HepG2 (cell line): Measurements from ENCODE around the gene ERICH6. TPM values are rescaled to one million over a fixed set of nuclear protein-coding genes. Genes with fewer than 3 reads are reported as not detected.

Experiments
- ATAC-seq: fragments of 200-7000 bp; cut with Tn5 transposase; 3 replicates; pipeline ENCODE4 v1.9.1; 2020; ENCODE audit warnings: mild to moderate bottlenecking, moderate library complexity
- BruUV-seq: library from RNA; stranded (reverse); fragments of 400-500 nt; replicated peaks from 2 replicates; lab custom pipeline; 2021; lab: Mats Ljungman, UMichigan
- CTCF ChIA-PET: fragments of 300-600 bp; formaldehyde crosslinking; extraction: SDS; loops from one replicate; lab custom pipeline; 2021; ENCODE audit warnings: low total read pairs, inconsistent platforms, low intra/inter-chr PET ratio; lab: Yijun Ruan, JAX
- POLR2A ChIA-PET: fragments of 350-600 bp; sonication (Branson Sonifier 250); formaldehyde crosslinking; loops from one replicate; lab custom pipeline; 2020; ENCODE audit warnings: antibody characterized with exemption, inconsistent platforms; lab: Yijun Ruan, JAX
- DNase-seq: peaks from one replicate; pipeline ENCODE4 v3.0.0-alpha.2; 2015; ENCODE audit warnings: low spot score
- FAIRE-seq: peaks from 3 replicates; lab custom pipeline; 2011; peaks lifted over from hg19 to GRCh38; lab: Jason Lieb, UNC
- H2AFZ ChIP-seq: one replicate; pipeline ENCODE4 v1.6.1; 2011; ENCODE audit warnings: low read length, inconsistent platforms
- H3K27ac ChIP-seq: fragments of 300-600 bp; 3 replicates; pipeline ENCODE4 v1.8.0; 2011; ENCODE audit warnings: mixed run types, mild to moderate bottlenecking, mixed read lengths, low read length, inconsistent platforms; ENCODE audit not compliant: insufficient read depth; ENCODE audit errors: extremely low read length
- H3K27me3 ChIP-seq, 2 experiments: fragments of 200-600 bp in 1 of 2; 2 replicates in 1 of 2; 3 replicates in 1 of 2; pipeline versions ENCODE4 v1.6.0 to v1.8.0; 2011; ENCODE audit warnings: low read length in 2 of 2, mild to moderate bottlenecking in 2 of 2, moderate library complexity in 2 of 2, inconsistent platforms in 1 of 2; ENCODE audit not compliant: insufficient read depth in 2 of 2, control insufficient read depth in 1 of 2
- H3K36me3 ChIP-seq, 2 experiments: fragments of 200-600 bp in 1 of 2; replicated peaks in 1 of 2; 2 replicates in 1 of 2; 3 replicates in 1 of 2; pipeline versions ENCODE4 v1.5.1 to v1.8.0; 2011; ENCODE audit warnings: low read length in 2 of 2, inconsistent platforms in 1 of 2; ENCODE audit not compliant: insufficient read depth in 2 of 2, control insufficient read depth in 1 of 2
- H3K4me1 ChIP-seq: 2 replicates; pipeline ENCODE4 v1.5.1; 2012; ENCODE audit warnings: low read length, inconsistent platforms; ENCODE audit not compliant: insufficient read depth
- H3K4me2 ChIP-seq: 2 replicates; pipeline ENCODE4 v1.6.0; 2011; ENCODE audit warnings: low read depth, low read length, inconsistent platforms
- H3K4me3 ChIP-seq, 3 experiments: fragments of 200-600 bp in 1 of 3; sonication (generic), shearing (Covaris generic) in 1 of 3; replicated peaks in 1 of 3; 2 replicates each; pipeline ENCODE4 v1.5.1; 2011 to 2016; ENCODE audit warnings: low read length in 3 of 3, inconsistent platforms in 2 of 3, low read depth in 2 of 3, mild to moderate bottlenecking in 2 of 3, control low read depth in 1 of 3, mixed read lengths in 1 of 3; ENCODE audit not compliant: insufficient read depth in 1 of 3
- H3K79me2 ChIP-seq: one replicate; pipeline ENCODE4 v1.6.1; 2011; ENCODE audit warnings: low read length, inconsistent platforms; ENCODE audit not compliant: insufficient read depth
- H3K9ac ChIP-seq: 2 replicates; pipeline ENCODE4 v1.6.0; 2011; ENCODE audit warnings: mild to moderate bottlenecking, low read depth, low read length, inconsistent platforms; ENCODE audit not compliant: insufficient read depth
- H3K9me3 ChIP-seq: 2 replicates; pipeline ENCODE4 v1.5.1; 2012; ENCODE audit warnings: mild to moderate bottlenecking, low read length
- H4K20me1 ChIP-seq: 2 replicates; pipeline ENCODE4 v1.6.0; 2011; ENCODE audit warnings: inconsistent platforms, mild to moderate bottlenecking, low read length, moderate library complexity; ENCODE audit not compliant: insufficient read depth
- ARNT ChIP-seq: fragments of 450-650 bp; IDR thresholded peaks from 2 replicates; pipeline ENCODE4 v1.6.1; 2017
- ELF1 ChIP-seq: sonication (generic); formaldehyde crosslinking; IDR thresholded peaks from 2 replicates; pipeline ENCODE4 v1.4.0; 2020; ENCODE audit warnings: missing genetic modification reagents
- HNRNPLL ChIP-seq: fragments of 200-400 bp; formaldehyde crosslinking; IDR thresholded peaks from 2 replicates; pipeline ENCODE4 v1.6.1; 2017; ENCODE audit warnings: mild to moderate bottlenecking, low read depth, low read length; ENCODE audit not compliant: poor library complexity, severe bottlenecking
- IKZF4 ChIP-seq: sonication (generic); formaldehyde crosslinking; IDR thresholded peaks from 2 replicates; pipeline ENCODE4 v1.5.1; 2020; ENCODE audit warnings: borderline replicate concordance, mild to moderate bottlenecking, low read depth, missing genetic modification reagents; ENCODE audit errors: not compliant biosample characterization
- KLF12 ChIP-seq: sonication (generic); formaldehyde crosslinking; IDR thresholded peaks from 2 replicates; pipeline ENCODE4 v1.4.0; 2020; ENCODE audit warnings: missing genetic modification reagents, borderline replicate concordance
- KLF6 ChIP-seq: IDR thresholded peaks from 2 replicates; pipeline ENCODE4 v1.8.0; 2016; ENCODE audit warnings: missing biosample characterization, missing genetic modification reagents
- MIXL1 ChIP-seq: IDR thresholded peaks from 2 replicates; pipeline ENCODE4 v1.6.1; 2016
- SMARCE1 ChIP-seq: fragments of 450-650 bp; IDR thresholded peaks from 2 replicates; pipeline ENCODE4 v1.6.1; 2017; ENCODE audit warnings: borderline replicate concordance
- SRSF1 ChIP-seq: fragments of 200-400 bp; formaldehyde crosslinking; optimal IDR thresholded peaks from 2 replicates; pipeline ENCODE3; 2017; ENCODE audit warnings: mild to moderate bottlenecking, low read depth, low read length, moderate library complexity
- ZNF317 ChIP-seq: sonication (generic); formaldehyde crosslinking; IDR thresholded peaks from 2 replicates; pipeline ENCODE4 v1.5.0; 2020; ENCODE audit warnings: mild to moderate bottlenecking, missing genetic modification reagents
- WGBS: methylation state at CpG from one replicate; pipeline ENCODE4 v1.1.6; 2017; ENCODE audit warnings: low lambda C conversion rate; 5-methylcytosine and 5-hydroxymethylcytosine counted together
- in situ Hi-C: cut with HindIII; loops from 2 replicates; pipeline ENCODE4 v1.10.0; 2017; ENCODE audit warnings: low pct_unique_long_range_greater_than_20kb; ENCODE audit not compliant: extremely low pct_ligation_motif_present
- intact Hi-C: fragments of 100-400 bp; cut with micrococcal nuclease; formaldehyde crosslinking; loops from one replicate; pipeline ENCODE4 v1.10.0; 2022; ENCODE audit not compliant: unreplicated experiment
- polyA plus RNA-seq, 8 experiments: library from polyadenylated mRNA; depleted of rRNA in 3 of 8; stranded (reverse) in 7 of 8; unstranded in 1 of 8; fragments of >200 nt; fragmentation: Illumina TruSeq in 4 of 8; extraction: Trizol in 4 of 8; gene quantifications; 2 replicates each; pipeline versions ENCODE4 v1.2.1 to v1.2.3, GENCODE V29; 2011 to 2016; ENCODE audit warnings: low read depth in 4 of 8, missing spikeins in 1 of 8, mixed read lengths in 1 of 8; ENCODE audit not compliant: insufficient read depth in 1 of 8
- total RNA-seq, 5 experiments: library from RNA; depleted of rRNA; stranded (reverse); fragments of >200 nt; fragmentation: Illumina TruSeq; extraction: Trizol; gene quantifications; 2 replicates each; pipeline ENCODE4 v1.2.3, GENCODE V29; 2016; ENCODE audit warnings: low read depth in 1 of 5

ERICH6 gene
- total and polyA plus RNA-seq, 2 of the 13 experiments (the other 11 are each of a cell fraction or from before 2014, with no cell fraction given), result 0.03 TPM; not detected in 1

GRCh38 chr3:150673966-150674365 lies 29.8 kb downstream of the ERICH6 start (continued):
- TF ChIP-seq ELF1, result no peak
- TF ChIP-seq KLF6, result no peak
- TF ChIP-seq KLF12 (CRISPR knock-in tag), result no peak
- no peak for TF ChIP-seq ARNT

DNA sequence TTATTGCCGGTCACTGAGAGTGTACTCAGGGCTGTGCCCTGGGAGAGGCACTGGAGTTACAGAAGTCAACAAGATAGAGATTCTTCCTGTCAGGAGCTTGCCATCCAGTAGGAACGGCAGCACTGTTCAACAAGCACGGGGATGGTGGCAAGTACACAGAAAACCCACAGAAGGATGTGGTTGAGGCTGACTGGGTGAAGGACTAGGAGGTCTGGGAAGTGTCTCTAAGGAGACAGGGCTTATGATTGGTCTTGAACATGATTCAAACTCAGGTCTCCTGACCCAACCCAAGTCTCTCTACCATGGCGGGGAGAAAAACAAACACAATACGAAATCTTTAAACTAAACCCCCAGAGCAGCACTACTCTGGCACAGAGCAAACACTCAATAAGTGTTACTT lies 37.6 kb downstream of the ERICH6 start:
- POLR2A ChIA-PET, result no interaction called here
- Histone ChIP-seq H3K9ac (no peak overlapping the region), H3K9me3 (no peaks in the 10 kb centered on the region), H3K36me3 (no peaks in the 10 kb centered on the region), H3K27me3 (peaks cover 2 to 5% of the 10 kb centered on the region in 2 experiments; a peak in 1 of 5 replicates), H3K79me2 (no peaks in the 10 kb centered on the region), H3K4me3 (no peak overlapping the region), H3K4me1 (no peaks in the 10 kb centered on the region), H3K4me2 (no peak overlapping the region), H2AFZ (no peak overlapping the region), H3K27ac (no peak overlapping the region), H4K20me1 (no peaks in the 10 kb centered on the region)
- ATAC-seq (no peak), FAIRE-seq (no peak), DNase-seq (no peak)
- in situ Hi-C loops (no loop called here), intact Hi-C loops (no loop called here)
- CTCF ChIA-PET, result no interaction called here
- no peak for TF ChIP-seq SRSF1
- no peak for TF ChIP-seq SMARCE1
- TF ChIP-seq IKZF4 (CRISPR knock-in tag), result no peak
- no peak for TF ChIP-seq ZNF317 (CRISPR knock-in tag)
- TF ChIP-seq HNRNPLL, result no peak
- TF ChIP-seq MIXL1 (CRISPR knock-in tag), result no peak
- WGBS, result 54% methylated on average over 5 of the region's 5 CpGs
- no TSS peak for BruUV-seq
